ENCODE results near the gene DOK4. TPM values are rescaled to one million over a fixed set of nuclear protein-coding genes. Genes with fewer than 3 reads are reported as not detected.

Gene DOK4
- total and polyA plus RNA-seq, 2 of the 8 experiments (the other 6 are each of a cell fraction or from before 2014, with no cell fraction given), result 24.0 to 28.9 TPM

GRCh38 chr16:57426356-57426755 is 59.9 kb downstream of the DOK4 start (continued):
- TF ChIP-seq JUND (IDR thresholded peaks at IDR 0.05; ENCODE audit: low read length), result no peak
- no peak for TF ChIP-seq ATF2 (IDR thresholded peaks at IDR 0.05; ENCODE audit: low read length)
- no peak for TF ChIP-seq SAP30 (IDR thresholded peaks at IDR 0.05; ENCODE audit: insufficient read depth, insufficient replicate concordance, low read length)

Measured in H1 (cell line).